H9 (cell line): ENCODE results near the gene USH2A. TPM values are rescaled to one million over a fixed set of nuclear protein-coding genes. Genes with fewer than 3 reads are reported as not detected.

Experiments
- DNase-seq: peaks from one replicate; pipeline ENCODE4 v3.0.0-alpha.2; 2017
- H2AFZ ChIP-seq: one replicate; pipeline ENCODE4 v1.6.1; 2013; ENCODE audit warnings: mild to moderate bottlenecking, low read length, control low read depth, moderate library complexity
- H2AK5ac ChIP-seq: 2 replicates; pipeline ENCODE4 v1.6.1; 2013; ENCODE audit warnings: low read length, control low read depth, mixed read lengths; ENCODE audit not compliant: insufficient read length
- H2BK120ac ChIP-seq: one replicate; pipeline ENCODE4 v1.6.1; 2013; ENCODE audit warnings: low read depth, mild to moderate bottlenecking, low read length, control low read depth, inconsistent platforms; ENCODE audit not compliant: poor library complexity, severe bottlenecking
- H2BK12ac ChIP-seq: 2 replicates; pipeline ENCODE4 v1.6.1; 2013; ENCODE audit warnings: low read length, control low read depth, mixed read lengths, low read depth; ENCODE audit not compliant: insufficient read length
- H2BK15ac ChIP-seq: 2 replicates; pipeline ENCODE4 v1.6.1; 2013; ENCODE audit warnings: low read depth, low read length, control low read depth
- H2BK20ac ChIP-seq: one replicate; pipeline ENCODE4 v1.6.1; 2013; ENCODE audit warnings: low read depth, mild to moderate bottlenecking, low read length, control low read depth, inconsistent platforms; ENCODE audit not compliant: poor library complexity, severe bottlenecking
- H2BK5ac ChIP-seq: 2 replicates; pipeline ENCODE4 v1.6.1; 2013; ENCODE audit warnings: low read length, control low read depth, mixed read lengths; ENCODE audit not compliant: insufficient read length
- H3K14ac ChIP-seq: 2 replicates; pipeline ENCODE4 v1.6.1; 2013; ENCODE audit warnings: low read length, control low read depth; ENCODE audit not compliant: insufficient read depth
- H3K18ac ChIP-seq: 2 replicates; pipeline ENCODE4 v1.6.1; 2013; ENCODE audit warnings: low read depth, mild to moderate bottlenecking, mixed read lengths, low read length, control low read depth; ENCODE audit not compliant: insufficient read length
- H3K23ac ChIP-seq: 2 replicates; pipeline ENCODE4 v1.6.1; 2013; ENCODE audit warnings: low read length, control low read depth, mixed read lengths, low read depth; ENCODE audit not compliant: insufficient read length
- H3K23me2 ChIP-seq: 2 replicates; pipeline ENCODE4 v1.6.1; 2013; ENCODE audit warnings: low read depth, mild to moderate bottlenecking, mixed read lengths, low read length, control low read depth; ENCODE audit not compliant: insufficient read length, poor library complexity, severe bottlenecking
- H3K27ac ChIP-seq: 2 replicates; pipeline ENCODE4 v1.5.1; 2013; ENCODE audit warnings: low read length, control low read depth, mixed read lengths, low read depth; ENCODE audit not compliant: insufficient read length
- H3K27me3 ChIP-seq: 2 replicates; pipeline ENCODE4 v1.6.1; 2013; ENCODE audit warnings: low read length, control low read depth, inconsistent platforms; ENCODE audit not compliant: insufficient read depth
- H3K4ac ChIP-seq: 2 replicates; pipeline ENCODE4 v1.6.1; 2013; ENCODE audit warnings: low read depth, mild to moderate bottlenecking, control low read depth, inconsistent platforms, low read length, moderate library complexity
- H3K4me1 ChIP-seq: 2 replicates; pipeline ENCODE4 v1.6.1; 2013; ENCODE audit warnings: low read length, control low read depth, inconsistent platforms; ENCODE audit not compliant: insufficient read depth
- H3K4me2 ChIP-seq: 2 replicates; pipeline ENCODE4 v1.6.1; 2013; ENCODE audit warnings: low read length, control low read depth, mixed read lengths; ENCODE audit not compliant: insufficient read length, insufficient read depth
- H3K56ac ChIP-seq: 2 replicates; pipeline ENCODE4 v1.6.1; 2013; ENCODE audit warnings: low read depth, mild to moderate bottlenecking, mixed read lengths, low read length, control low read depth; ENCODE audit not compliant: insufficient read length
- H3K79me1 ChIP-seq: 2 replicates; pipeline ENCODE4 v1.6.1; 2013; ENCODE audit warnings: low read depth, mild to moderate bottlenecking, moderate library complexity, low read length, control low read depth, inconsistent platforms; ENCODE audit not compliant: insufficient read depth, poor library complexity, severe bottlenecking
- H3K79me2 ChIP-seq: 2 replicates; pipeline ENCODE4 v1.6.1; 2013; ENCODE audit warnings: low read length, control low read depth, inconsistent platforms; ENCODE audit not compliant: insufficient read depth
- H3K9ac ChIP-seq: 2 replicates; pipeline ENCODE4 v1.6.1; 2013; ENCODE audit warnings: low read length, control low read depth, mixed read lengths; ENCODE audit not compliant: insufficient read length; ENCODE audit errors: extremely low read depth
- H3K9me3 ChIP-seq: one replicate; pipeline ENCODE4 v1.6.1; 2013; ENCODE audit warnings: low read depth, low read length, inconsistent platforms; ENCODE audit not compliant: control insufficient read depth
- H3T11ph ChIP-seq: one replicate; pipeline ENCODE4 v1.6.1; 2013; ENCODE audit warnings: mild to moderate bottlenecking, low read length, control low read depth, inconsistent platforms
- H4K20me1 ChIP-seq: one replicate; pipeline ENCODE4 v1.6.1; 2013; ENCODE audit not compliant: control insufficient read depth, insufficient read length, insufficient read depth
- H4K5ac ChIP-seq: 2 replicates; pipeline ENCODE4 v1.6.1; 2013; ENCODE audit warnings: low read depth, mild to moderate bottlenecking, mixed read lengths, low read length, control low read depth; ENCODE audit not compliant: insufficient read length
- H4K8ac ChIP-seq: replicated peaks from 2 replicates; pipeline ENCODE4 v1.6.1; 2013; ENCODE audit warnings: low read length, control low read depth, mixed read lengths, low read depth; ENCODE audit not compliant: insufficient read length
- H4K91ac ChIP-seq: 2 replicates; pipeline ENCODE4 v1.6.1; 2013; ENCODE audit warnings: low read depth, mild to moderate bottlenecking, moderate library complexity, mixed read lengths, low read length, control low read depth; ENCODE audit not compliant: insufficient read length
- H3K27ac Mint-ChIP-seq, 3 experiments: 2 replicates in 2 of 3; 3 replicates in 1 of 3; pipeline ENCODE4 v1.8.0; 2020 to 2021; ENCODE audit warnings: mixed read lengths in 3 of 3, mild to moderate bottlenecking in 1 of 3, moderate library complexity in 1 of 3
- H3K27me3 Mint-ChIP-seq: 2 replicates; pipeline ENCODE4 v1.8.0; 2021; ENCODE audit warnings: low read depth, mild to moderate bottlenecking, moderate library complexity, mixed read lengths
- H3K36me3 Mint-ChIP-seq, 3 experiments: 2 replicates in 2 of 3; 3 replicates in 1 of 3; pipeline ENCODE4 v1.8.0; 2020 to 2021; ENCODE audit warnings: low read depth in 3 of 3, mixed read lengths in 3 of 3; ENCODE audit not compliant: insufficient read depth in 1 of 3
- H3K4me1 Mint-ChIP-seq, 2 experiments: 2 replicates each; pipeline ENCODE4 v1.8.0; 2020; ENCODE audit warnings: mixed read lengths in 2 of 2
- H3K4me3 Mint-ChIP-seq, 2 experiments: 2 replicates in 1 of 2; 3 replicates in 1 of 2; pipeline ENCODE4 v1.8.0; 2020 to 2021; ENCODE audit warnings: mild to moderate bottlenecking in 2 of 2, mixed read lengths in 2 of 2, moderate library complexity in 1 of 2
- H3K9me3 Mint-ChIP-seq, 2 experiments: 2 replicates in 1 of 2; 3 replicates in 1 of 2; pipeline ENCODE4 v1.8.0; 2020; ENCODE audit warnings: mild to moderate bottlenecking in 2 of 2, mixed read lengths in 2 of 2, moderate library complexity in 1 of 2
- CTCF ChIP-seq: fragments of 200-600 bp; sonication (generic); conservative IDR thresholded peaks from 3 replicates; pipeline ENCODE4 v1.8.0; 2021; ENCODE audit warnings: antibody characterized with exemption, mild to moderate bottlenecking
- WGBS: extraction: QIAGEN DNeasy Blood & Tissue Kit; methylation state at CpG from one replicate; pipeline ENCODE4 v1.1.7; 2013; ENCODE audit warnings: missing lambda C conversion rate, low lambda C conversion rate, mixed read lengths; ENCODE audit not compliant: insufficient read length; ENCODE audit errors: extremely low coverage; 5-methylcytosine and 5-hydroxymethylcytosine counted together
- total RNA-seq: library from RNA; stranded (reverse); gene quantifications from 2 replicates; pipeline ENCODE4 v1.2.1, GENCODE V29; 2021

USH2A gene
- total RNA-seq, 1 experiment from 2014 or later = 0.11 TPM

- Histone ChIP-seq H2AK5ac (no peak overlapping the region), H4K91ac (no peak overlapping the region), H2BK15ac (no peak overlapping the region), H3K27me3 (no peaks in the 10 kb centered on the region), H3K79me1 (no peaks in the 10 kb centered on the region), H3K4ac (no peak overlapping the region), H3K9me3 (no peaks in the 10 kb centered on the region), H3K4me1 (no peaks in the 10 kb centered on the region), H3K56ac (no peak overlapping the region), H3K23me2 (no peaks in the 10 kb centered on the region), H3K18ac (no peak overlapping the region), H3T11ph (no peak overlapping the region), H2BK20ac (no peak overlapping the region), H2BK120ac (no peak overlapping the region), H3K27ac (no peak overlapping the region), H3K4me2 (no peak overlapping the region), H2BK5ac (no peak overlapping the region), H3K9ac (no peak overlapping the region), H3K79me2 (no peaks in the 10 kb centered on the region), H3K14ac (no peak overlapping the region), H3K23ac (no peak overlapping the region), H2BK12ac (no peak overlapping the region), H4K20me1 (no peaks in the 10 kb centered on the region), H4K8ac (no peak overlapping the region), H4K5ac (no peak overlapping the region), H2AFZ (no peak overlapping the region)
- no peaks in the 10 kb centered on the region for H3K36me3 Mint-ChIP-seq
- no peak overlapping the region for H3K27ac Mint-ChIP-seq
- no peaks in the 10 kb centered on the region for H3K9me3 Mint-ChIP-seq
- H3K27me3 Mint-ChIP-seq = no peaks in the 10 kb centered on the region
- no peak for DNase-seq
- no peaks in the 10 kb centered on the region; a peak in 1 of 4 replicates for H3K4me1 Mint-ChIP-seq
- TF ChIP-seq CTCF = no peak
- WGBS = no CpG with 5 or more reads among the region's 5 CpGs
- no peak overlapping the region for H3K4me3 Mint-ChIP-seq
These were observed 545.1 kb downstream of the USH2A start for GRCh38 chr1:215878128-215878527.
